NCI-H526 treated with DMSO at 0.1 percent for 48 hours (cell line): ENCODE measurements around the gene NMNAT2.
"Not testable (repeated sequence)": the region's sequence is repeated elsewhere in the genome, so short reads cannot be mapped to it uniquely, and the experiment has no call there.

Experiments used
- DNase-seq: peaks from one replicate; lab custom pipeline; 2025; lab: John Stamatoyannopoulos, UW

Gene NMNAT2

GRCh38 chr1:183259924-183260323 is 158.3 kb downstream of the NMNAT2 start:
- no peak for DNase-seq

DNA sequence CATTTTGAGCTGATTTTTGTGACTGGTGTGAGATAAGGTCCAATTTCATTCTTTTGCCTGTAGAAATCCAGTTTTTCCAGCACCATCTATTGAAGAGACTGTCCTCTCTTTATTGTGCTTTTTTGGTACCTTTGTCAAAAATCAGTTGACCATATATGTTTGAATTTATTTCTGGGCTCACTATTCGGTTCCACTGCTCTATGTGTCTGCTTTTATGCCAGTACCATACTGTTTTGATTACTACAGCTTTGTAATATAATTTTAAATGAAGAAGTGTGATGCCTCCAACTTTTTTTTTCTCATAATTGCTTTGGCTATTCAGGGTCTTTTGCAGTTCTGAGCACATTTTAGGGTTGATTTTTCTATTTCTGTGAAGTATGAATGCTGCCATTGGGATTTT is 163.1 kb downstream of the NMNAT2 start:
- no peak for DNase-seq

- DNase-seq = no peak
These were observed 166.2 kb downstream of the NMNAT2 start for GRCh38 chr1:183251959-183252450.

- DNase-seq = no peak
These were observed 166.8 kb downstream of the NMNAT2 start for GRCh38 chr1:183251101-183251958.

DNA sequence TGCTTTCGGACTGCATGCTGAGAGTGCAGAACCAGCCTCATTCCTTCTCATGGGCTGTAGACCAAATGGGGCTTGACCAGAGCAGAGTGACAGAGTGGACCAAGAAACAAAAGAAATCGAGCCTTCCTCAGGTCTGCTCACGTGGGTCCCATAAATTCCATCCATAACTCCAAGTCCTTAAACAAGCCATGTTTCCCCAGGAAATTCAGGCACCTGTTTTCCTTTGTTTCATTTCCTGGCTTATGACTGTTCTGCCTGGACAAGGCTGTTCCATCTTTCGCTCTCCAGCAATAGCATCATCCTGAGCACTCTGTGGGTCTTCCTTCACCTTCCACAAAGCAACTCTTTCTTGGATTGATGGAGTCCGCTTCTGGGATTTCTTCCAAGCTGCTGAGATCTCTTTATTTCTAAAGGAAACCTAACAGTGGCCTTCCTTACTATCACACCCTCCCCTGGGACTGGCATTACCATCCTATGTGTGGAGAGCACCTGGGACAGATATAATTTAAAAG is 168.2 kb downstream of the NMNAT2 start:
- DNase-seq = no peak

DNA sequence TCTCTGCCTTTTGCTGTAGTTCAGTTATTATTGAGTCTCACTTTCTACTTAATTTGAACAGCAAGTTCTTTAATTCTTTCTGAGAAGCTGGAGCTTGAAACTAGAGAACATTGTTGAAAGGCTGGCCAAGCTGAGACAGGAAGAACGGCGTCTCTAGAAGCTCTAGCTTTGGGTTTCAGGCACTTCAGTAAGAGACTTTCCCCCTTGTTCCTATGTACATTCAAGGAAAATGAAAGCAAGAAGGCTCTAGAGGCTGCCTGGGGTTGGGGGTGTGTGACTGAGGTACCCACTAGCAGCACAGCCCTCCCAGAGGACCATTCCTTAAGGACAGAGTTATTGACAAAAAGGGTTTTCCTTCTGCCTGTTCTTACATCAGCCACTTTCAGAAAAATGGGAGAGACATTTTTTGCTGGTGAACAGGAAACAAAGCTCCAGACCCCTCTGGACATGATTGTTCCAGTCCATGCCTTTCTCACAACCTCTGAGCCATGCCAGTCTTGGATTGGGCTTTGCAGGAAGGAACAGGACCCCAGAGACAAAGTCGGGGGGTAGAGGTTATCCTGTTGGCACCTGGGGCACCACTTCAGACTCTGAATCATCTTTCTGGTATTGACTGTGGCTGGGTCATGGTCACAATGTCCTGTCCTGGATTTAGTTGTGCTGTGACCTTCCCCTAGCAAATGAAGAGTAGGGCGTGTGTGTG is 169.0 kb downstream of the NMNAT2 start:
- DNase-seq = no peak

DNA sequence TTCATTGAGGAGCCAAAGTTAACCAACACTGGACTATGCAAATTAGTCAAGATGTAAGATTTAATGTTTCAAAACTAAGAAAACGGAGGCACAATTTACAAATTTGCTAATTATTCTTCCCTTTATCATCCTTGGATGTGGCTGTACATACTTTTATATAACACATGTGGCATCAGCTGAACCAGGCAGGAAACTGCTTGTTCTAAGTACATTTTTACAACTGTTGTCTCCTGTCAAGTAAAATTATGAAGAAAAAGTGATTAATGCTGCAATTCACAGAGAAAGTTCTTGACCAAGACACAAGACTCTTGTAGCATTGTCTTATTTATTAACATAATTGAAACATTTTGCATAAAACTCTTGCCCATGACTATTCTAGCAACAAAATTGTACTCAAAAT is 170.2 kb downstream of the NMNAT2 start:
- DNase-seq = no peak

- no peak for DNase-seq
These were observed 170.7 kb downstream of the NMNAT2 start for GRCh38 chr1:183247484-183247883.

- no peak for DNase-seq
These were observed 171.1 kb downstream of the NMNAT2 start for GRCh38 chr1:183247066-183247465.

- no peak for DNase-seq
These were observed 171.7 kb downstream of the NMNAT2 start for GRCh38 chr1:183246436-183246835.

DNA sequence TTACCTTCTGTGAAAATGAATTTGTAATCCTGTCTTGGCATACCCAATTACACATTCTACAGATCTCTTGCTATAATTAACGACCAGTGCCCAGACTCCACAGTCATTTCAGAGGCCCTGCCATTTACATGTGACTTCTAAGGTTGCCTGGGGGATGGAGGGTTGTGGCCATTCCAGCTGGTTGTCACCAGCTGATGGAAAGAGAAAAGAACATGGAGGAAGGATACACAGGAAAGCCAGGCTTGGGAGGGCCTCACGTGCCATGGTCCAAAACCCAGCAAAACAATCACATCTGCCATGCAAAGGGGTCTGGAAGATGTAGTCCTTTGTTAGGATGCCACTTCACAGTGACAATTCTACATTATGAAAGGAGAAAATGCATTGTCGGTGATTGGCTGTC is 172.8 kb downstream of the NMNAT2 start:
- DNase-seq = no peak

DNA sequence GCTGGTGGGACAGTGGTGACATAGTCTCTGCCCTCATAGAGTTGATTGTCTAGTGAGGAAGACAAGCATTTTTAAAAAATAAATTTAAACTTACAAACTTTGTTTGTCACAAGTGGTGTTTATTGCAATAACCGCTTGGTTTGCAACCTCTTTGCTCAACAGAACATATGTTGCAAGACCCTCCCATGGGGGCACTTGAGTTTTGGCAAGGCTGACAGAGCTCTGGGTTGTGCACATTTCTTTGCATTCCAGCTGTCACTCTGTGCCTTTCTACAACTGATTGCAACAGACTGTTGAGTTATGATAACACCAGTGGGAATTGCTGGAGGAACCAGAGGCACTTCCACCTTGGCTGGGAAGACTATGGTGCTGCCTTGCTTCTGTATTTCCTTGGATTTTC is 173.7 kb downstream of the NMNAT2 start:
- DNase-seq = no peak

DNA sequence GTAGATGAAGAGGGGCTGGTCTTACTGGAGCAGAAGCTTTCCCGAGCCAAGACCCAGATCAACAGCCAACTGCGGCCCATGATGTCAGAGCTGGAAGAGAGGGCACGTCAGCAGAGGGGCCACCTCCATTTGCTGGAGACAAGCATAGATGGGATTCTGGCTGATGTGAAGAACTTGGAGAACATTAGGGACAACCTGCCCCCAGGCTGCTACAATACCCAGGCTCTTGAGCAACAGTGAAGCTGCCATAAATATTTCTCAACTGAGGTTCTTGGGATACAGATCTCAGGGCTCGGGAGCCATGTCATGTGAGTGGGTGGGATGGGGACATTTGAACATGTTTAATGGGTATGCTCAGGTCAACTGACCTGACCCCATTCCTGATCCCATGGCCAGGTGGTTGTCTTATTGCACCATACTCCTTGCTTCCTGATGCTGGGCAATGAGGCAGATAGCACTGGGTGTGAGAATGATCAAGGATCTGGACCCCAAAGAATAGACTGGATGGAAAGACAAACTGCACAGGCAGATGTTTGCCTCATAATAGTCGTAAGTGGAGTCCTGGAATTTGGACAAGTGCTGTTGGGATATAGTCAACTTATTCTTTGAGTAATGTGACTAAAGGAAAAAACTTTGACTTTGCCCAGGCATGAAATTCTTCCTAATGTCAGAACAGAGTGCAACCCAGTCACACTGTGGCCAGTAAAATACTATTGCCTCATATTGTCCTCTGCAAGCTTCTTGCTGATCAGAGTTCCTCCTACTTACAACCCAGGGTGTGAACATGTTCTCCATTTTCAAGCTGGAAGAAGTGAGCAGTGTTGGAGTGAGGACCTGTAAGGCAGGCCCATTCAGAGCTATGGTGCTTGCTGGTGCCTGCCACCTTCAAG is 174.8 kb downstream of the NMNAT2 start:
- no peak for DNase-seq

DNA sequence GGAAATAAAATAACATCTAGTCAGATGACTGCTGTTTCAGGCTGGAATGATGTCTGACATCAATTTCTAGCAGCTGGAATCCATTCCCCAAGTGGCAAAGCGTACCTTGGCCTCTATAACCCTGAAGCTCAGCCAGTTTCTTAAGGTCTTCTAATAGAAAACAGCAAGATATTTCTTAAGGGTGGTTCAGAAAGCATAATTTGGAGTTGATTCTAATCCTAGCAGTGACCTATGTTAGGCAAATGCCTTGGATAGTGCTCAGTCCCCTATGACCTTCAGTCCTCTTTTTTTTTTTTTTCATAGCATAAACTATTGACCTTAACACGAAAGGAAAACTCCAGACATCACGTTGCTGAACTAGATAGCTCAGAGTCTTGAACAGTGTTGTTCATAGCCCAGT is 175.6 kb downstream of the NMNAT2 start:
- DNase-seq = no peak

DNA sequence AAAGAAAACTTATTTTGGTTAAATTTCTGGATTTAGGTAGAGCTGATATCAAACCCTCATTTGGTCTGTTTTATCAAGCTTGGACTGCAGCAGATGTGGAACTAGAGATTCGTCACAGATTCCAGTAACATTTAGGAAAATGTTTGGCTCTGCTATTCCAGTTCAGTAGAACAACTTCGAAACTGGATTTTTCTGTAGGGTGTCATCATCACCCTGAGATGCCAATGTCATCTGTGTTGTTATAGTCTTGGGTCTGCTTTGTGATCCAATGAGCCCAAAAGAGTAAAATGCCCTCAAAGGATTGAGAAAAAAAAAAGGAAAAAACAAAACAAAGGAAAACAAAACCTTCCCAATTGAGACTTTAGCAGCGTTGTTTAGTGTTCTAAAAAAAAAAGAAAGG is 176.7 kb downstream of the NMNAT2 start:
- no peak for DNase-seq

DNA sequence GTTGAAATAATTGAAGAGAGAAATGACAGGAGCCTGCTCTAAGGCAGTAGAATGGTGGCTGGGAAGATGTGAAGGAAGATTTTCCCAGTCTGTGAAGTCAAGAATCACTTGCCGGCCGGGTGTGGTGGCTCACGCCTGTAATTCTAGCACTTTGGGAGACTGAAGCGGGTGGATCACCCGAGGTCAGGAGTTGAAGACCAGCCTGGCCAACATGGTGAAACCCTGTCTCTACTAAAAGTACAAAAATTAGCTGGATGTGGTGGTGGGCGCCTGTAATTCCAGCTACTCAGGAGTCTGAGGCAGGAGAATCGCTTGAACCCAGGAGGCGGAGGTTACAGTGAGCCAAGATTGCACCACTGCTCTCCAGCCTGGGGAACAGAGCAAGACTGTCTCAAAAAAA is 177.3 kb downstream of the NMNAT2 start:
- DNase-seq = not testable (repeated sequence)

DNA sequence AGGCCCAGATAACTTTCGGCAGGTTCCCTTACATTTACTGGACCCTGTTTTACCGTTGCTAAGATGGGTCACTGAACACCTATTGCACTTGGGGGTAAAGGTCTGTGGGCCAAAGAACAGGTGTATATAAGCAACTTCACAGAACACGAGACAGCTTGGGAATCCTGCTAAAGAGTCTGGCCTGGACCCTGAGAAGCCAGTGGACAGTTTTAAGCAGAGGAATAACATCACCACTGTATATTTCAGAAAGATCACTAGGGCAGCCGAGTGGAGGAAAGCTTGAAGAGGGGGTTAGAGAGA is 177.7 kb downstream of the NMNAT2 start:
- no peak for DNase-seq

DNA sequence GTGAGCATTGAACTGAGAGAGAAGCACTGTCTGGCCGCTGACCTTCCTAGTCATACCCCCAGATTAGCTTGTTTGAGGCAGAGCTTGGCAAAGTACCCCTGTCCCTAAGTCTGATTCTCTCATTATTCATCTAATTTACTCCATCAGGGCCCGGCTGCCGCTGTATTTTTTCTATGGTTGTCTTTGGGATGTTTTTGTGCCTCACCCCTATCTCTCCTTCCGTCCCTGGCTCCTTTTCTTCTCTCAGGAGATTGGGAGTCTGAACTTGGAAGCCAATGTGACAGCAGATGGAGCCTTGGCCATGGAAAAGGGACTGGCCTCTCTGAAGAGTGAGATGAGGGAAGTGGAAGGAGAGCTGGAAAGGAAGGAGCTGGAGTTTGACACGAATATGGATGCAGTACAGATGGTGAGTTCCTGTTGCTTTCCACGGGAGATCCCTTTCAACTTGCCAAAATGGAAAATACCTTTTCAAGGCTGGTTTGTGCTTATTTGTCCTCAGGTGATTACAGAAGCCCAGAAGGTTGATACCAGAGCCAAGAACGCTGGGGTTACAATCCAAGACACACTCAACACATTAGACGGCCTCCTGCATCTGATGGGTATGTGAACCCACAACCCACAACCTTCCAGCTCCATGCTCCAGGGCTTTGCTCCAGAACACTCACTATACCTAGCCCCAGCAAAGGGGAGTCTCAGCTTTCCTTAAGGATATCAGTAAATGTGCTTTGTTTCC is 178.2 kb downstream of the NMNAT2 start:
- no peak for DNase-seq

DNA sequence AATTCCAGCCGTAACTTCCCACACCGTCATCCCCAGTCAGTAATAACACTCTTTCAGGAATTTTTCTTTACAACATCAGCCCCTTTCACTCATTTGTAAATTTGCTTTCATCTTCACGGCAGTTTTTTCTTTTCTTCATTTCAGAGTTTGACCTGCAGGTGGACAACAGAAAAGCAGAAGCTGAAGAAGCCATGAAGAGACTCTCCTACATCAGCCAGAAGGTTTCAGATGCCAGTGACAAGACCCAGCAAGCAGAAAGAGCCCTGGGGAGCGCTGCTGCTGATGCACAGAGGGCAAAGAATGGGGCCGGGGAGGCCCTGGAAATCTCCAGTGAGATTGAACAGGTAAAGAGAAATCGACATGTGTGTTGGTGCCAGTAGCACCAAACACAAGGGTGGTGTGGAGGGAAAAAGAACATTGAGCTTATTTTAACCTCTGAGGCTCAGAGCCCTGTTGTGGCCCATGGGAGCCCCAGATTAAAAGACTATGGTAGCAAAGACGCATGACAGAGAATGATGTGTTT is 178.9 kb downstream of the NMNAT2 start:
- DNase-seq = no peak

- no peak for DNase-seq
These were observed 180.1 kb downstream of the NMNAT2 start for GRCh38 chr1:183238071-183238470.

DNA sequence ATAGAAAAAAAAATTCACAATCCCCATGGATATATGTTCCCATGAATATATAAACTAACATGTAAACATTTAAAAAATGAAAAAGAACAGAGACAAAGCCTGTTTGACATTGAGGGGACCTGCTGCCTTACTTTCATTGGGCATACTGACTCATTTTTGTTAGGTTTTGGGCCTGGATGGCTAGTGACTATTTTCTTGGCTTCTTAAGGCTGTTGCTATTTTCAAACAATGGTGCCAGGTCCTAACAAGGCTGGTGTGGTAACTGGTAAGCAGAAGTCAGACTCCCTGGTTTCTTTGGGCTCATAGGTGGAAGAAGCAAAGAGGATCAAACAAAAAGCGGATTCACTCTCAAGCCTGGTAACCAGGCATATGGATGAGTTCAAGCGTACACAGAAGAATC is 181.1 kb downstream of the NMNAT2 start:
- no peak for DNase-seq
